ENCODE measurements around the gene FBXL13.
"Not testable (repeated sequence)": the region's sequence is repeated elsewhere in the genome, so short reads cannot be mapped to it uniquely, and the experiment has no call there.

FBXL13 gene

DNA sequence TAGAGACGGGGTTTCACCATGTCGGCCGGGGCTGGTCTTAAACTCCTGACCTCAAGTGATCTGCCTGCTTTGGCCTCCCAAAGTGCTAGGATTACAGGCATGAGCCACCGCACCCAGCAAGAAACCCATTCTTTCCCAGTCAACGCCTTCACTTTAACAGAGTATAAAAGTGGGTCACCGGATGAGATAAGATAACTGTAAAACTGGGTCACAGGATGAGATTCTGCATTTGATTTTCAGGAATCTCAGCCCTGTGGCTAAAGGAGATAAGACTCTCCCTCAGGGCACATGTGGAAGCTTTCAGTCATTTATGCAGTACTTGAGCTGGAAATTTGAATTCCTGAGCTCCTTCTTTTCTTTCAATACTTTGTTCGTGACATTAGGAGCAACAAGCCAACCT is 91.0 kb downstream of the FBXL13 start:
- DNase-seq (ENCODE audit: low read depth in 2 of 2): no peak

DNA sequence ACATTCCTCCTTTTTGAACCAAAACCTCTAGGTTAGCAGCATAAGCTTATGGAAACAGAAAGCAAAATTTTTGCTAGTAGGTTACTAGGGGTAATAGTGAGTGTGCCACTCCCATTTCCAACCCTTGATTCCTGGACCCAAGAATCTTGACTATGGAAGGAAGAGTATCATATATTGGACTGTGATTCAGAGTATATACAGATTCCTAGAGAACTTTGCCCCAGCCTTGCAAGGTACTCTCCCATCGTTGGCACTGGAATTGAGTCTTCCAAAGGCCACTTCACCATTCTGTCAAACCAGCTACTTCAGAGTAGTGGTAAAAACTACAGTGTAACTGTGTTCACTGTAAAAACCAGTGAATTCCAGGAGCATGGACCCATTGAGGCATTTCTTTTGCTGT is 92.4 kb downstream of the FBXL13 start:
- no peak for DNase-seq (ENCODE audit: low read depth in 2 of 2)

GRCh38 chr7:102981451-102981850 is 93.1 kb downstream of the FBXL13 start:
- DNase-seq (ENCODE audit: low read depth in 2 of 2): no peak

DNA sequence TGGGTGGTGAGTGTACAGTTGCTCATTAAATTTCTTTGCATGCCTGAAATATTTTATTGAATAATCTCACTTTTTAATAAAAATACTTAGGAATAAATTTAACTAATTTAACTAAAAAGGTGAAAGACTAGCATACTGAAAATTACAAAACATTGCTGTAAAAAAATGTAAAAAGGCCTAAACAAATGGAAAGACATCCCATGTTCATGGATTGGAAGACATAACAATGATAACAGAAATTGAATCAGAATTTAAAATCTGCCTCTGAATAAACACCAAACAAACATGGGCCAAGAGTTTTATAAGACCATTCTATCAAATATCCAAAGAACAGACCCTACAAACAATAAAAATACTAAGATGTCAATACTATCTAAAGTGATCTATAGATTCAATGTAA is 94.9 kb downstream of the FBXL13 start:
- no peak for DNase-seq (ENCODE audit: low read depth in 2 of 2)

DNA sequence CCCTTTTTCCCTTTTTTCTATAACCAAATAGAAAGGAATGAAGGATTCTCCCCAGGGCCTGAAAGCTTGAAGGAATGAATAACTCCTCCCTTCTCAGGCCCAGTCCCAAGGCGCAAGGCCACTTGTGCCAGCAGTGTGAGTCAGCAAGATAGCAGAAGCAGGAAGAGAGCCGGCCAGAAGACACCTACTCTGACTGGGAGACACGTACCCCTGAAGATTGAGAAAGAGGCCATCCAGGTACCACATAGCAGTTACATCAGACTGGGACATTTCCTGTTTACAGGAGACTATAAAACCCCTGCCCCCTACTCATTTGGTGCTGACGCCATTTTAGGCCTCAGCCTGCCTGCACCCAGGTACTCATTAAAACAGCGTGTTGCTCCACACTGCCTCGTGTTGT is 96.3 kb downstream of the FBXL13 start:
- no peak for DNase-seq (ENCODE audit: low read depth in 2 of 2)

GRCh38 chr7:102977586-102977985 is 97.0 kb downstream of the FBXL13 start:
- not testable (repeated sequence) for DNase-seq (ENCODE audit: low read depth in 2 of 2)

DNA sequence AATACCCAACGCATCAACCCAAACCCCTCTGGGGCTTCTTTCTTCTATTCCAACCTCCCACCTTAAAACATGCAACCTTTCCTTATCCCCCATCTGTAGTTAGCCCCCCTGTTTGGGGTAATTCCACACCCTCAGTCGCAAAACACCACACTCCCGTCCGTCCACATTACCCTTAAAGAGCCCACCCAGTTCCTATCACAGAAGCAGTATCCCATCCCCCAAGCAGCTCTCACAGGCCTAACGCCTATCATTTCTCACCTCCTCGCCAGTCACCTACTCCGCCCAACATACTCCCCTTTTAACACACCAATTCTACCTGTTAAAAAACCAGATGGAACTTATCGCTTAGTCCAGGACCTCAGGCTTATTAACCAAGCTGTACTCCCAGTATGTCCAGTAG is 98.1 kb downstream of the FBXL13 start:
- DNase-seq (ENCODE audit: low read depth in 2 of 2): no peak

DNA sequence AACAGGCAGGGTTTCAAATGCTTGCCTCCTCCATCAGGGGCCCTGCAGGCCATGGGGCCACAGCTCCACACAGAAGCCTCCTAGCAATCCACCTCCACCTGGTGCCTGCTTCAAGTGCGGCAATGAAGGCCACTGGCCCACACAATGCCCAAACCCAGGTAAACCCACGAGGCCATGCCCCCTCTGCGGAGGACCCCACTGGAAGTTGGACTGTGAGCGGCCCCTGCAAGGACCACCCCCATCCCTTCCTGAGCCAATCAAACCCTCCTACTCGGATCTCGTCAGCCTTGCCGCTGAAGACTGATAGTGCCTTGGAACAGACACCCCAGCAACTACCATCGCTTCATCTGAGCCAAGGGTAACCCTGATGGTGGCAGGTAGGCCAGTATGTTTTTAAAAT is 98.7 kb downstream of the FBXL13 start:
- no peak for DNase-seq (ENCODE audit: low read depth in 2 of 2)

DNA sequence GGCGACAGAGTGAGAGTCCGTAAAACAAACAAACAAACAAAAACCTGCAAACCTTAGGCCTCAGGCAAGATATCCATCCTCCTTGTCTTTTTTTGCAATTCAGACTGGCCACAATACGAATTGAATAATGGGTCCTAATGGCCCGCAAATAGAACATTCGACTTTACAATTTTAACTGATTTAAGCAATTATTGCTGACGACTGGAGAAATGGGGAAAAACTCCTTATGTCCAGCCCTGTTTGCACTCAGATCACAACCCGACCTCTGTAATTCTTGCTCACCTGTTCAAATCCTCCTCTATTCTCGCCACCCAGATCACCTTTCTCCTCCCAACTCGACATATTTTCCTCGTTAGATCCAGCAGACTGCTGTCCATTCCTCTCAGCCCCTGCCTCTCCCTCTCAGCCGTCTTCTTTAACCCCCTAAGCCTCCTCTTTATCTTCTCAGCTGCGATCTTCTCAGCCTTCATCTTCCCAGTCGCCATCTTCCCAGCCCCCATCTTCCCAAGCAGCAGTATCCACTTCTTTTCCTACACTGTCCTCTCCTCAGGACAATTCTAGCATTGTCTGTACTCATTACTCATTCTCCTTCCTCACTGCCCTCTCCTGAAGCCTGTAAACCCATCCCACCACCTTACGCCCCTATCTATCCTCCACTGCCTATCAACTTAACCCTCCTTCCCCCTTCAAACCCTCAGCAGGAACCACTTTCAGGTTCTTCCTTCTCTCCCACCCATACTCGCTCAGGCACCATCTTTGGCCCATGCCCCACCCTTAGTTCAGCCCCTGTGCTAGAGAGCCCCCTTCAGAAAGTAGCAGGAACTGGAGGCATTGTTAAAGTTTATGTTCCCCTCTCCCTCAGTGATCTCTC is 100.0 kb downstream of the FBXL13 start:
- no peak for DNase-seq (ENCODE audit: low read depth in 2 of 2)

GRCh38 chr7:102973096-102973802 is 101.3 kb downstream of the FBXL13 start:
- no peak for DNase-seq (ENCODE audit: low read depth in 2 of 2)

DNA sequence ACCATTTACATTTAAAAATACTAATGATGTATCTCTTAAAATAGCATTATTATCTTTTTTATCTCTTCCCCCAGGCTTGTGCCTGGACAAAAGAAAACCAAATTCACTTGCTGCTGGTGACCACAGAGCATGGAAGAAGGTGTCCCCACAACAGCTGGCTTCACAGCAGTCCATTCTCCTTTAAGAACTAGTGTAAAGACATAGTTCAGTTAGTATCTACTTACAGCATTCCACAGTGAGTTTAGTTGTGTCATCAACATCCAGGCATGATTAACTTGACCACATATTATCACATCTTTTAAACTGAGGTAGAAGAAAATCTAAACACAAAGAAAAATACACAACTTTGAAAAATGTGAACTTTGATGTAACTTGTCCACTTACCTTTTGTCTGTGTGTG is 106.8 kb downstream of the FBXL13 start:
- DNase-seq (ENCODE audit: low read depth in 2 of 2): no peak

DNA sequence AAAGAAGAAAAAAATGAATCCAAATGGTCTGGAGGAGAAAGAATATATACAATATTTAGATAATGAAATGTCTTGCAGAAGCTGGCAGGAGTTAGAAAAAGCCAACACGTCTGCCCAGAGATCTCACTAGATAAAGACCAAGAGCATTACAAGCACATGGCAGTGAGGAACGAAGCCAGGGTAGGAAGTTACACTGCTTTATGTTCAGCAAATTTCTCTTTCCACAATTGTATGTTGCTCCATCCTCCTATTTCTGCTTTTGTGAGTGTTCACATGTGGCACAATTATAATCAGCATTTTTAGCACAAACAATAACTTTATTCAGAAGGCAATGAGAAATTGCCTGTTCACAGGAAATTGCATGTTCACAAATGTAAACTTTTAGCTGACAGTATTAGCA is 108.1 kb downstream of the FBXL13 start:
- no peak for DNase-seq (ENCODE audit: low read depth in 2 of 2)

GRCh38 chr7:102961993-102962392 is 112.6 kb downstream of the FBXL13 start:
- DNase-seq (ENCODE audit: low read depth in 2 of 2): not testable (repeated sequence)

GRCh38 chr7:102958004-102958403 is 116.6 kb downstream of the FBXL13 start:
- not testable (repeated sequence) for DNase-seq (ENCODE audit: low read depth in 2 of 2)

DNA sequence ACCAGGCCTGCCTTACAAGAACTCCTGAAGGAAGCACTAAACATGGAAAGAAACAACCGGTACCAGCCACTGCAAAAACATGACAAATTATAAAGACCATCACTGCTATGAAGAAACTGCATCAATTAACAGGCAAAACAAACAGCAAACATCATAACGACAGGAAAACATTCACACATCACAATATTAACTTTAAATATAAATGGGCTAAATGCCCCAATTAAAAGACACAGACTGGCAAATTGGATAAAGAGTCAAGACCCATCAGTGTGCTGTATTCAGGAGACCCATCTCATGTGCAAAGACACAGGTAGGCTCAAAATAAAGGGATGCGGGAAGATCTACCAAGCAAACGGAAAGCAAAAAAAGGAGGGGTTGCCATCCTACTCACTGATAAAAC is 120.2 kb downstream of the FBXL13 start:
- DNase-seq (ENCODE audit: low read depth in 2 of 2): not testable (repeated sequence)

DNA sequence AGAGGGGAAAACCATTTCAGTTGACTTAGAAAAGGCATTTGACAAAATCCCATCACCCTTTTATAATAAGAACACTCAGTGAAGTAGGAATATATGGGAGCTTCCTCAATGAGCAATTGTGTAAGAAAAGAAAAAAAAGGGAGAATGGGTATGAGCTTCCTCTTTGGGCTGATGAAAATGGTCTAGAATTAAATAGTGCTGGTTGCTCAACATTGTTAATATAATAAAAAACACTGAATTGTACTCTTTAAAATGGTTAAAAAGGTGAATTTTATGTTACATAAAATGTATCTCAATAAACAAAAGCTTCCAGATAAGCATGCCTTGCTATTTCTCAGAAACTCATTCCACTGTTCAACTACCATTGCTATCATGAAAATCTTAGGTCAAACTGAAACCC is 121.2 kb downstream of the FBXL13 start:
- DNase-seq (ENCODE audit: low read depth in 2 of 2): no peak

- no peak for DNase-seq (ENCODE audit: low read depth in 2 of 2)
Observed at GRCh38 chr7:102951839-102952238, 122.8 kb downstream of the FBXL13 start.

DNA sequence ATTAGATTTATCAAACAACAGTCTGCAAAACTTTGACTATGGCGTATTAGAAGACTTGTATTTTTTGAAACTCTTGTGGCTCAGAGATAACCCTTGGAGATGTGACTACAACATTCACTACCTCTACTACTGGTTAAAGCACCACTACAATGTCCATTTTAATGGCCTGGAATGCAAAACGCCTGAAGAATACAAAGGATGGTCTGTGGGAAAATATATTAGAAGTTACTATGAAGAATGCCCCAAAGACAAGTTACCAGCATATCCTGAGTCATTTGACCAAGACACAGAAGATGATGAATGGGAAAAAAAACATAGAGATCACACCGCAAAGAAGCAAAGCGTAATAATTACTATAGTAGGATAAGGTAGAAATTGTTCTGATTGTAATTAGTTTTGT is 130.4 kb downstream of the FBXL13 start:
- DNase-seq (ENCODE audit: low read depth in 2 of 2): no peak

- DNase-seq (ENCODE audit: low read depth in 2 of 2): no peak
Observed at GRCh38 chr7:102943423-102944169, 131.0 kb downstream of the FBXL13 start.

DNA sequence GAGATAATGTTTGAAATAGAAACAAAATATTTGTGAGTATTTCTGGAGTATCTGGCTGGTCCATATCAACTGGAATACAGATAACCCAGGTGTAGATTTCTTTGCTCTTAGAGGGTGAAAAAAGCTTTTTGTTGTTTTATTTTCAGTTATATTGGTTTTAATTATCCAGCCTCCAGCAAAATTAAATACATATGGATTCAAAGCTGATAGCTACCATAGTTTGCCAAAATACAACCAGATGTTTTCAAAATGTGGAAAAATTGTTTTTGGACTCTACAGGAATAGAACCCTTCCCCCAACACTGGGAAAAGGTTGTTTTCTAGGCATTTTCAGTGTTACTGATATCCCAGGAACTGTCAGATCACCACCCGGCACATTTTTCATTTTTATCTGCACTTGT is 131.7 kb downstream of the FBXL13 start:
- no peak for DNase-seq (ENCODE audit: low read depth in 2 of 2)

DNA sequence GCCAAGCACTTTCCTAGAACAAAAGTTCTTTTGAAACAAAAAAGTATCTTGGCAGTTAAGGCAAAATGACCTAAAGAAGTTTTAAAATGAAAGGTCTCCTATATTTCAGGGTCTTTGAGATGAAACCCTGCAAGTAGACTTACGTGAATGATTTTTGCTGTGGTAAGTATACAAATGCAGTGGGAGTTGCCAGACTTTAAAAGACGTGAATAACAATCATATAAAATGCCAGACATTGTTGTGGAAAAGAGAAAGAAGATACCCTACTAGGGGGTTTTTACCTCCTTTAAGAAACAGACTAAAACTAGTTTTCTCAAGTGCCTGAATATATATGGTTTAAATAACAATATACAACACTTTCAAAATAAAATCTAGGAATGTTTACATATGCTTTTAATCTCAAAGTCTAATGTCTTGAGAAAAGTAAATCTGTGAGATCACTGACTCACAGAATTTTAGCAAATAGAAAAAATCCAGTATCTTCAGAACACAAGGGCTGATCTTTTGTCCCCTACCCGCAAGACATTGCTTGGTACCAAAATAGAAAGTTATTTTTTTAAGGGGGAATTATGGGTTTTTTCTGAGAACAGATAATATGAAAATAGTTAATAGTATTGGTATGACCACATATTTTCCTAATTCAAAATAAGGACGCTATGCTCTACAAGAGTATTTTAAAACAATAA is 132.3 kb downstream of the FBXL13 start:
- DNase-seq (ENCODE audit: low read depth in 2 of 2): no peak

GRCh38 chr7:102938679-102939078 is 135.9 kb downstream of the FBXL13 start:
- no peak for DNase-seq (ENCODE audit: low read depth in 2 of 2)
